SIG-M5 treated with dmso at 0.1 percent for 504 hours (cell line): Measurements from ENCODE around the gene HCRTR2.
A peak's percentile ranks its signal among the peaks of the same experiment; 100 is the strongest.
"Not testable (repeated sequence)": the region's sequence is repeated elsewhere in the genome, so short reads cannot be mapped to it uniquely, and the experiment has no call there.

Experiments
- DNase-seq: peaks from one replicate; lab custom pipeline; 2025; ENCODE audit not compliant: unreplicated experiment; lab: John Stamatoyannopoulos, UW

Gene HCRTR2

DNA sequence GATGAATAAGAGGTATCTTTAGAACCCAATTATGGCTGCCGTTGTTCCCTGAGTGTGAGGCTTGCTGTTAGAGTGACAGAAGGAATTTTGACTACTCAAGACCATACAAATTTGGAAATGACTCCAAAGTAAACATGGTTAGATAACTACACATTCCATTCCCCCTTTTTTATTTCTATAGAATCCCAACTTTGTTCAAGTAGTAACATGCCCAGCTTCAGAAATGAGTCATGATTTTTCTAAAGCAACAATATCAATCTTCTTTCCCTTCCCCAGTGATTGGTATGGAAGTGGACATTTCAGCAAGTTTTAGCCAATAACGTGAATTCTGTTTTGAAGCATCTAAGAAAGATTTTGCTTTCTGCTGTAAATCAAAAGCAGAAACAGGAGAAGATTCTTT, 37.8 kb downstream of the HCRTR2 start:
- DNase-seq = no peak

DNA sequence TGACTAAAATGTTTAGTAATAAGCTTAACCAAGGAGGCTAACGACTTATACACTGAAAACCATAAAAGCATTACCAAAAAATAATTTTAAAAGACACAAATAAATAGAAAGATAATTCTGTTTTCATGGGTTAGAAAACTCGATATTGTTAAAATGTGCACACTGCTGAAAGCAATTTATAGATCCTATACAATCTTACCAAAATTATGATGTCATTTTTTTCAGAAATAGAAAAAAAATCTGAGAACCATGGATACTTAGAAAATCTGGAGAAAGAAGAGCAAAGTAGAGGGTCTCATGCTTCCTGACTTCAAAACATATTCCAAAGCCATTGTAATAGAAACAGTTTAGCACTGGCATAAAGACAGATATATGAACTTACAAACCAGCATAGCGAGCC, 46.6 kb downstream of the HCRTR2 start:
- no peak for DNase-seq

DNA sequence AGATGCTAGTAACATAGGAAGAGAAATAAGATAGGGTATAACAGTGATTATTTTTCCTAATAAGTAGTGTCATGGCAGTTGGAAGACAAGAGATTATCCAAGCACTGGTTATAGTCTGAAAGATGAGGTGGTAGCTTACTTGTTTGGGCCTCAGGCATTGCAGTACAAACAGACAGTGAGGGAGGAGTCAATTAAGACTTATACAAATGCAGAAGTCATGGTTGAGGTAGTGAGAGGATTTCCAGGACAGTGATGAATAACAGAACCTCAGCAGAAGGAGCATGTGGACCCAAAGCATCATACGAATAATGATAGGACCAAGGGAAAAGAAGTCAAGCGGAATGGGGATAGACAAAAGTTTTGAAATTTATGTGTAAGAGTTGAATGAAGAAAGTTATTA, 53.5 kb downstream of the HCRTR2 start:
- DNase-seq = no peak

DNA sequence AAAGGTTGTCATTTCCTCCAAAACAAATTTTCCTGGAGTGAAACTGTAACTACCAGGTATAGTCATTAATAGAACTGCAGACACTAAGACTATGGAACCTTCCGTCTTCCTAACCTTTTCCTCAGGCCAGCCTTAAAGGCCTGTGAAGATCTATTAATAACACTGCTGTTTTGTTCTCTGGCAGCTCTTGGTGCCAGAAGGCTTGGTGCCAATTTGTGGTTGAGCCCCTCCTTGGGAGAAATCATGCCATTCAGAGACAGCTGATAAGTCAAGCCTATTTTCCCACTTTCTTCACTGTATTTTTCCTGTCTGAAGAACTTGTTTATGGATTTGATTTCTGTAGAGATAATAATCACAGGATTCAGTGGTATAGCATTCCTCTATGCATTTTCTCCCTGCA, 64.8 kb downstream of the HCRTR2 start:
- DNase-seq = no peak

DNA sequence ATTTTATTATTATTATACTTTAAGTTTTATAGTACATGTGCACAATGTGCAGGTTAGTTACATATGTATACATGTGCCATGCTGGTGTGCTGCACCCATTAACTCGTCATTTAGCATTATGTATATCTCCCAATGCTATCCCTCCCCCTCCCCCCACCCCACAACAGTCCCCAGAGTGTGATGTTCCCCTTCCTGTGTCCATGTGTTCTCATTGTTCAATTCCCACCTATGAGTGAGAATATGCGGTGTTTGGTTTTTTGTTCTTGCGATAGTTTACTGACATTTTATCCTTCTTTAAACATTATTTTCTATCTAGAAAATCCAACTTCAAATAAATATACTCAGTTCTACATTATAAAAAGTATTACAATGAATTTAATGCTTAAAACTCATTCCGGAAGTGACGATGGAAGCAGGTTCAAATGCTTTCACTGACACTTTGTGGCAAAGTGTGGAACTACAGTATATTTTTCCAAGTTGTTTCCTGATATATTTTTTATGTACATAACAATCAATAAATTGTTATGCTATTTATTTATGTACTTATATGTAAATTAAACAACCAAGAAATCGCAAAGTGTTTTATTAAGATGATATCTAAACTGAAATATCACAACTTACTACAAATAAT, 66.8 kb downstream of the HCRTR2 start:
- not testable (repeated sequence) for DNase-seq

DNA sequence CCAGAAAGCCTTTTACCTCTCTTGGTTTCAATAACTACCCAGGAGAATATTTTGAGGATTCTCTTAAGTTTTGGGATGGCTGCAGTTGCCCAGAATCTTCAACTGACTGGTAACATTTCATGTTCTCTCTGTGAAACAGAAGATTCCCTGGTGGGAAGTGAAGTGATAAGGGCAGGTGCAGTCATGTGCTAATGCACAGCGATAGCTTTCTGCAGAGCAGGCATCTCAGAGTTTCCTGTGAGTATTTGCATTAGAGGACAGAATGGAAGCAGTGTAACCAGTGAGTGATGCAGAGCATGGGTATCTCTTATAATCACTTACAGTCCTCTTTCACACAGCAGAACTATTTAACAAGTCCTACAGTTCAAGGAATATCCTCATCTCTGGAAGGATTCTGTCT, 76.1 kb downstream of the HCRTR2 start:
- DNase-seq = no peak

DNA sequence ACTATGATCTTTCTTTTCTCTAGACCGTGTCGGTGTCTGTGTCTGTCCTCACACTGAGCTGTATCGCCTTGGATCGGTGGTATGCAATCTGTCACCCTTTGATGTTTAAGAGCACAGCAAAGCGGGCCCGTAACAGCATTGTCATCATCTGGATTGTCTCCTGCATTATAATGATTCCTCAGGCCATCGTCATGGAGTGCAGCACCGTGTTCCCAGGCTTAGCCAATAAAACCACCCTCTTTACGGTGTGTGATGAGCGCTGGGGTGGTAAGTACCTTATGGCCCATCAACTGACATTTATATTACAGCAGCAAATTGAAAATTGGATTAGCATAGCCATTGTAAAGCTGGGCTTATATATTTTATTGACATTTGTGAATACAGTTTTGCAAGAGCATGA, 80.8 kb downstream of the HCRTR2 start:
- DNase-seq = no peak

DNA sequence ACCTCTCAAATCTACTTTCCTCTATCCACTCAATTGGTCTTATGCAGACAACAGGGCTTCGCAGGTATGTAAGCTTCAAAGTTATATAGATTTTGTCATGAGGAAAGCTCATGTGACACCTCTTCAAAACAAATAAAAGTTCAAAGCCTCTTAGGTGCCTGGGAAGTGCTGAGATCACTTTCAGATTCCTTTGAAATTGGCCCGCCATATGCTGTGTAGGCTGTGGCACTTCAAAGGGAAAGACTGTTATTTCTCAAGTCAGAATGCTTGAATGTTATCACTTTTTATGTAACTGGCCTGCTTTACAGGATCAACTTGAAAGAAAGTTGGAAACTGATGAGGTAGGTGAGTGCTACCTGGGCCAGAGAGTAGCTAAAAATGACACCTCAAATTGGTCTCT, 85.9 kb downstream of the HCRTR2 start:
- DNase-seq = no peak

DNA sequence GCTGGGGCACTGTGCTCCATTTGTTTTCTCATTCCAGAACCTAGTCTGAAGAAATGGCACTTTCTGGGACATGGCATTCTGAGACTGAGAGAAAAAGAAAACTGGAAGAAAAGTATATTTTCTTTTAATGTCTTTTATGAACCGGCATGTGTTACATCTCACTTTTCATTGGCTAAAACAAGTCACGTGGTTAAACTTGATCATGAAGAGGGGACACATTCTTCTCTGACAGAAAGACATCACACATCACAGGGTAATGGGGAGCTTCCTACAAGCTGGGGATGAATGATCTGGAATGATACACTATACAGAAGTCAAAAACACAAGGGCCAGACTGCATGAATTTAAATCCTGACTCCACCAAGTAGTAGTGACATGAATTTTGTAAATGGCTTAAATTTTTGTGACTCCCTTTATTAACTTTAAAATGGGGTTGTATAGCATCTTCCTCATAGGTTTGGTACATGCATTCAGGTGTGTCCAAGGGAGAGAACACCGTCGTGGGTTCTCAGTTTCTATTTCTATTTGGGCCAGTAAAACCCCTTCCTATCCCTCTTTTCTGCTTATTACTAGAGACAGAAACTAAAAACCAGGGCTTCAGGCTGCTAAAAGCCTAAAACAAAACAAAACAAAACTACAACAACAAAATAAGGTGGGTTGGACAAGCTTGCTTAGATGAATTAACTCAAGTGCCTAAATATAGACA, 91.2 kb downstream of the HCRTR2 start:
- no peak for DNase-seq

DNA sequence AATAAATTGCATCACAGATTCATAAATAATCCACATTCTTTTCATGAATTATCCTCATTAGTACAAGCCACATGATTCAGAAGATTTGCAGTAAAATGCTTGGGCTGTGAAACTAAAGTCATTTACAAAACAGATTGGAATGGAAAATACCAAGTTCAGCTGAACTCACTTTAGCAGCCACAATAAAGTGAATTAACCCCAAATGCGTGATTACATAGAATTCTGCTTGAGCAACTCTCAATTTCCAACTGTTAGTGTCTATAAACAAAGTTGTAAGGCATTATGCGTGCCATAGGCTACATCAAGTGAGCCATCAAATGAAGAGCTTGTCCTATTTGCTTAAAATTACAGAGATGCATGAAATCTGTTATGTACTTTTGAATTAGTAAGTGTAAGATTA, 92.6 kb downstream of the HCRTR2 start:
- no peak for DNase-seq

DNA sequence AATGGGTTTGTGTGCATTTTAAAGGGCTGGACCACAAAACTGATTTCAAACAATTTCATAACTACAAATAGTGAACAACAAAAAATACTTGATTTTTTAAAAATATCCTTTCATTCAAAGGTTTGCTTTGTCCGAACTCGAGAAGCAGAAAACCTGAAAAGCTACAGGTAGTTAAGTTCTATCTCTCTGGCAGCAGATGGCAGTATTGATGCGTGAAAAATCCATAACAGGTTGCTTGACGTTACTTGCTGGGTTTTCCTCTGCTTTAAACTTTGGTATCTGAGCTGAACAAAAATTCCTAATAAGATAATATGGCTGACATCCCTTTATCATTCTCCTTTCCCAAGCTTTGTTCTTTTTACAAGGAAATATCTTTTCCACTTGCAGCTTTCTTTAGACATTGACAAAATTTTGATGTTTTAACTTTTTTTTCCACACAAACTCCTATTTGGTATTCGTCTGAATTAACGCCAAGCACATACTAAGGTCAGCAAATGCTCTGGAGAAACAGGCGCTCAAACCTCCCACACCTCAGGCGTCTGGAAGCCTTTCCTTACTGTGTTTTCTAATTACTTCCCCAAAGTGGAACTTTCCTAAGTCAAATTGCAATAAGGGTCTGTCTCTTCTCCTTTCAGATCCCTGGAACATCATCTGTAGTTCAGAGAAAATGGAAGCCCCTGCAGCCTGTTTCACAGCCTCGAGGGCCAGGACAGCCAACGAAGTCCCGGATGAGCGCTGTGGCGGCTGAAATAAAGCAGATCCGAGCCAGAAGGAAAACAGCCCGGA, 102.6 kb downstream of the HCRTR2 start:
- peak; percentile 16 for DNase-seq

DNA sequence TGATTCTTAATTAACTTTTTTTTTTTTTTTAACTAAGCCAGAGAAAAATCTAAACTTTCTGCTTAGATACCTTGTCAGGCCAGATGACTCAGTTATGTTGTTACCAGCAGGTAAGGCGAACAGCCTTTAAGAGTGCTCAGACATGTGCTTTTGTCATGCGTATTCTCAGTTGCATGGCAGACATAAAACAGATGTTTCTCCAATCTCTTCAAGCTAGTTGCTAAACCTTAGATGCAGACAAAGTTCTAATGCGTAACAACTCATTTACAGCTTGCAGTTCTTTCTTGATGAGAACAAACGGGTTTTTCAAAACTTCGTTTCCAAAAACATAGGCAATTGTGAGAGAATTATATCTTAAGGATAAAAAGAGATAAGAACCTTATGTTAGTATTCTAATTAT, 103.3 kb downstream of the HCRTR2 start:
- DNase-seq = no peak

DNA sequence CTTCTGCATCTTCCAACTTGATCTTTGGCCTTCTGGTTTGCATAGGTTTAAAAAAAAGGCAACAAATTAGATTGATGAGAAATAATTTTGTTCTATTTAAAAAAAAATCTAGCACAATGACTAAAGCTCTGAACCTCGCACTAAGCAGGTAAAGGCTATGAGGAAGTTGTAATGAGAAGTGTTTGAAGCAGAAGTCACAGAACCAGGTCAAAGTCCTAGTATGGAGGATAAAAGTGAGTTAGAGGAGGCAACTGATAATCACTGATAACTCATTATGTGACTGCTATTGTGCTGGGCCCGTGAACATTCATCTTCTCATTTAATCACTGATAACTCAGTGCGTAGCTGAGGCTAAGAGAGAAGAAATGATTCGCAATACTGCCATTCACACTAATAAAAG, 106.9 kb downstream of the HCRTR2 start:
- no peak for DNase-seq

DNA sequence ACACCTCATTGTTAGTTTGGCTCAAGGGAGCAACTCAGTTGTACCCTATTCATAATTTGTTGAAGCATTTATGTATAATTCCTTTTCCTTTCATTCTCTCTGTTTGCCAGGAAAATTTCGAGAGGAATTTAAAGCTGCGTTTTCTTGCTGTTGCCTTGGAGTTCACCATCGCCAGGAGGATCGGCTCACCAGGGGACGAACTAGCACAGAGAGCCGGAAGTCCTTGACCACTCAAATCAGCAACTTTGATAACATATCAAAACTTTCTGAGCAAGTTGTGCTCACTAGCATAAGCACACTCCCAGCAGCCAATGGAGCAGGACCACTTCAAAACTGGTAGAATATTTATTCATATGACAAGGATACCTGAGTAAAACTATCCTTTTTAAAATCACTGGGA, 107.8 kb downstream of the HCRTR2 start:
- DNase-seq = no peak

DNA sequence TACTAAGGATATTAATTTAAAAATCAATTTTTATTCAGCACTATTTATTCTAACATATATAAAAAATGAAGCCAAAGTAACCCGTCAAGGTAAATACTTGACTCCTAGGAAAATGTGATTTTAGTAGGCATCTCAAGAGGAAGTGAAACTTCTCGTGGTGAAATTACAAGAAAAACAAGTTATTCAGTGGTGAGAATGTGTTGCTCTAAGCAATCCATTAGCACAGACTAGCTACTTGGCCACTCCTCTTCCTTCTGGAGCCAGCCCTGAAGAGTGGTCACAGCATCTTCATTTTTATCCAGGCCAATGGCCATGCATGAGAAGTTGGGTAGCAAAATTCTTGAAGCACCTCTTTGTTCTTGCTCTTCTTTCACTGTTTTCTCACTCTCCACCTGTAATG, 112.5 kb downstream of the HCRTR2 start:
- peak; percentile 48 for DNase-seq

DNA sequence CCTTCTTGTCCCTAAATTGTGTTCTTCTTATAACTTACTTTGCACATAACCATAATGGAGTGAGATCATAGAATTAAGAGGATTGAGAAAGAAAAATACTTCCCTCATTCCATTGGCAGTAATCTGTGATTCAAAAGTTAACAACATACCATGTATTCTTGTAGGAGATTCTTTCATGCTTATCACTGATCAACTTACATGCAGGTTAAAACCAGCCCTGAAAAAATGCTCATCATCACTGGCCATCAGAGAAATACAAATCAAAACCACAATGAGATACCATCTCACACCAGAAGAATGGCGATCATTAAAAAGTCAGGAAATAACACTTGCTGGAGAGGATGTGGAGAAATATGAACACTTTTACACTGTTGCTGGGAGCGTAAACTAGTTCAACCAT, 116.4 kb downstream of the HCRTR2 start:
- DNase-seq = no peak

DNA sequence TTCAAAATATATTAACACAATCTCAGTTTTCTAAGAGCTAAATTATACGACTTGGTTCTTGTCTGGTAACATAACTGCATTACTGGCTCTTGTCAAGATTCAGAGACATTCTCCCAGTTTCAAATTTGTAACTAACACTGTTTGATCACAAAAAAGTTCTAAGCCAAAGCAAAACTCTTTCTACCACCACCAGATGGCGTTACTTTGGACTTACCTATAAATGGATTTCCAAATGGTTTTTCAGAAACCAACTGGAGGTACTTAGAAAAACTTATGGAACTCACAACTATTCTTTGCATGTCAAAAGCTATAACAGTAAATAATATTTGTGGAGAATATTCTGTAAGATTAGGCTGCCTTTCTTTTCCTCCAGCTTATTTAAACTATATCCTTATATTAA, 118.8 kb downstream of the HCRTR2 start:
- DNase-seq = peak; percentile 13

DNA sequence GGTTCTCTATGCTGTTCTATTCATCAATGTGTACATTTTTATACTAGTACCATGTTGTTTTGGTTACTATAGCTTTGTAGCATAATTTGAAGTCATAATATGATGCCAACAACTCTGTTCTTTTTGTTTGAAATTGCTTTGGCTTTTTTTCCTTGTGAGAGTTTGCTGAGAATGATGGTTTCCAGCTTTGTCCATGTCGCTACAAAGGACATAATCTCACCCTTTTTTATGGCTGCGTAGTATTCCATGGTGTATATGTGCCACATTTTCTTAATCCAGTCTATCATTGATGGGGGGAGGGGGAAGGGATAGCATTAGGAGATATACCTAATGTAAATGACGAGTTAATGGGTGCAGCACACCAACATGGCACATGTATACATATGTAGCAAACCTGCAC, 122.9 kb downstream of the HCRTR2 start:
- not testable (repeated sequence) for DNase-seq

DNA sequence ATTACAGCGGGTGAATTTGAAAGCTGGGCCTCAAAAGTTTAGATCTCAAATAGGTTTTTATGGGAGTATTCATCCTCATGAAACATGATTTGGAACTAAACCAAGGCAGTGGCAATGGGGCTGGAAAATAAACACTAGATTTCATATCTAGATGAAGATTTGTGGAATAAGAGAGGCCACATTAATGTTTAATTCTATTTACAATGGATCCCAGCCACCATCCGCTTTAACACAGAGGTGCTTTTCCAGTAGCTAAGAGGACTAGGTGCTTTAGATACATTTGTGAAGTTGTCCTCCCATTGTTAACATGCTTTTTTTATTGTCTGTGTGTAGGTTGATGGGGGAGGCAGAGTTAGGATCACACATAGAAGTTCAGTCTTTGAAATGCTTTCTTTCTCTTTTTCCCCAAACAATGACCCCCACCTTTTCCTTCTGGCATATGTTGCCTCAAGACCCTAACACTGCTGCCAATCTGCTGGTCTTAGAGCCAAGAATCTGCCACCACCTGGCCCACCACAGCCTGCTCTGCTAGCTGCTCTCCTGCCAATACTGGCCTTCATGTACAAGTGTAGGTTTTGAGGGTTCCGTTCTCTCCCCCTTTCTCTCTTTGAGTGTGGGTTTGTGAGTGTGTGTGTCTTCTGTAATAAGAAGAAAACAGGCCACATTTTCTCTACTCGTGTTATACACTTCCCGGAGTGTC, 125.1 kb downstream of the HCRTR2 start:
- DNase-seq = no peak

DNA sequence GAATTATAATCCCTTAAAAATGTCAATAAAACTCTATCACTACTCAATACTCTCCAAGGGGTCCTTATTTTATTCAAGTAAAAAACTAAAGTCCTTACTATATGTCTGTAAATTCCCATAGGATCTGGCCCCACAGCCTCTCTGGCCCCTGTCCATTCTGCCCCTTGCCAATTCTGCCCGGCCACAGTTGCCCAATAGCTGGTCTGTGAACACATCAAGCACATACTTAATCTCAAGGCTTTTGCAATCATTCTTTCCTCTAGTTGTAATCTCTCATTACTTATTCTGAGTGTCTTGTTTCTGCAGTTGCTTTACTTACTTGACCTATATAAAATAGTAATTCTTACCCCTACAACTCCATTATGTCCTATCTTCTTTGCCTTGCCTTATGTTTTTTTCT, 130.4 kb downstream of the HCRTR2 start:
- DNase-seq = no peak

DNA sequence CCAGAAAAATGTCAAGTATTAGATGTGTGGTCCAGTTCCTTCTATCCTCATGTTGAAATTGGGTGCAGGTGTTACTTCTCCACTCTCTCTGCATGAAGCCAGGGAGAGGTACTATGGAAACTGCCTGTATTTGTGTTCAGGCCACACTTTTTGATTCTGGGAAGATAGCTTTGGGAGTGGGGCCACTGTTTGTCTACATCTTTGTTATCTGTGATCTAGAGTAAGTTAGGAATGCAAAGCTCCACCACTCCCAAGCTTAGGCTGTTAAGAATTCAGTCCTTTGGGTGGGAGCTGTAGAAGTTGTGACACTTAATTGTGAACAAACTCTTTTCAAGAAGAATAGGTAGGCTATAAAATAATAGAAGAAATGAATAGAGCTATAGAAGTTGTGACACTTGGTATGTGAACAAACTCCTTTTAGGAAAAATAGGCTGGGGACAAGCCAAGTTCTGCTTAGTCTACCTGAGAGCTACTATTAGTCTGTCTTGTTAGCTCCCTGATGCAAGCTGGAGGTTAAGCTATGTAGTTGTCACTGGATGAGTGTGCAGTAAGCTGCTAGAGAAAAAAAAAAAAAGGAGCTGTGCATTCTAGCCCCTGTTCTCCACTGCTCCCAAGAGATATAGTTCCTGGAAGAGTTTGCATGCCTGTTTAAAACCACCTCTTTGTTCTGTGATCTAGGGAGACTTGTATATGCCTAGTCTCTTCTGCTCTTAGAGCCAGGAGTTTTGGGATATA, 145.8 kb downstream of the HCRTR2 start:
- no peak for DNase-seq
